ENCODE results near the gene NEMP2. TPM values are rescaled to one million over a fixed set of nuclear protein-coding genes. Genes with fewer than 3 reads are reported as not detected.

NEMP2 gene
- total and polyA plus RNA-seq, 2 of the 4 experiments (the other 2 are of a cell fraction) = 1.1 to 1.3 TPM

DNA sequence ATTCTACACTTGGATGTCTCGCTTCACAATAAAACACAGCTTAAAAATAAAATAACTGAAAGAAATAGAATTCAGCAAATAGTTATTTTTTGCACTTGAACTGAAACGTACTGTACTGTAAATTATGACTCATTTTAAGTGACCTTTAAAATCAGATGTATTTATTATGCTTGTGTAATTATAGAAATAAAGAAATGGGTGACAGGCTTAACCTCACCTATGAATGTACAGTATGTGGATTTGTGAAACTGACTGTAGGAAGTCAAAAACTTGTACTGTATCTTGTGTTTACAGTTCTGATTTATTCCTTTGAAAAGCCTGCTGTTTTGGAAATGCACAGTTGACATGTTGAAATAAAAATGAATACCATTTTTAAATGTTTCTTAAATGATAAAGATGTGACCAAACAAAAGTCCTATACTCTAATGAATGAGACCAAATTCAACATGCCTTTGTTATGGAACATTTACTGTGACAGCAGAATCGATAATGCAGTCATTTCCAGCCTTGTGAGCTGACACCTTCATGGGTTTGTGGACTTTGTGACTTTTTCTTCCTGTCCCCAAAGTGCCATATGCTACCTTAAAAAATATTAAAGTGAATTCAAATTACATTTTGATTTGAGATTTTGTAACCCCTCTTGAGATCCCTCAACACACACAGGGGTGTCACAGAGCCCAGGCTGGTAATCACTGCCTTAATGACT, 32.7 kb downstream of the NEMP2 start:
- Histone ChIP-seq H2BK120ac (ENCODE audit: low read depth, low read length) (peak overlapping the region; percentile 57; the same call in 1 of the 2 replicates), H2BK20ac (ENCODE audit: low read depth, low read length) (peak overlapping the region; percentile 48), H2BK5ac (ENCODE audit: low read depth, low read length, poor library complexity, severe bottlenecking) (peak overlapping the region; percentile 73), H3K4me1 (ENCODE audit: control insufficient read depth, insufficient read depth, low read length) (peaks cover 25% of the 10 kb centered on the region), H3K27ac (ENCODE audit: insufficient read depth, low read length) (peak overlapping the region; percentile 46; the same call in 1 of the 2 replicates), H3K4me2 (ENCODE audit: low read depth, low read length) (peak overlapping the region; percentile 79; the same call in 1 of the 2 replicates), H3K23ac (ENCODE audit: low read depth, low read length) (peak overlapping the region; percentile 31; the same call in 1 of the 2 replicates), H4K91ac (ENCODE audit: insufficient read depth, low read depth, low read length) (peak overlapping the region; percentile 22; the same call in 1 of the 2 replicates), H3K36me3 (ENCODE audit: control insufficient read depth, insufficient read depth, low read length) (peaks cover 6% of the 10 kb centered on the region; the same call in 1 of the 2 replicates), H3K14ac (replicated peaks; ENCODE audit: low read depth, low read length) (peak overlapping the region; percentile 59), H4K8ac (ENCODE audit: low read depth in 2 of 2, low read length in 2 of 2) (peak overlapping the region in 1 of 2 experiments; percentile 17; a peak in 3 of 4 replicates), H2AK9ac (replicated peaks; ENCODE audit: low read depth, low read length, poor library complexity) (no peak overlapping the region), H3K9ac (ENCODE audit: low read depth, low read length) (no peak overlapping the region), H4K5ac (ENCODE audit: low read depth, low read length) (no peak overlapping the region; the same call in 1 of the 2 replicates), H2AFZ (replicated peaks; ENCODE audit: low read length, poor library complexity) (no peak overlapping the region), H3K56ac (ENCODE audit: extremely low read depth, insufficient read depth, low read length) (no peak overlapping the region), H3K4ac (ENCODE audit: low read depth, low read length) (peak overlapping the region; percentile 31; the same call in 1 of the 2 replicates), H3K9me3 (ENCODE audit: control insufficient read depth, insufficient read depth, low read length) (no peaks in the 10 kb centered on the region), H3K4me3 (ENCODE audit: insufficient read depth, low read depth, low read length) (no peak overlapping the region), H2BK15ac (ENCODE audit: low read depth, low read length) (peak overlapping the region; percentile 53; the same call in 1 of the 3 replicates), H3K27me3 (ENCODE audit: control insufficient read depth, insufficient read depth, low read length) (no peaks in the 10 kb centered on the region), H2AK5ac (ENCODE audit: low read depth, low read length) (no peak overlapping the region; the same call in 1 of the 2 replicates), H3K9me1 (ENCODE audit: insufficient read depth, low read length) (peaks cover 9% of the 10 kb centered on the region), H4K20me1 (ENCODE audit: insufficient read depth, low read length) (no peaks in the 10 kb centered on the region), H3K79me1 (ENCODE audit: low read depth in 1 of 2, low read length in 2 of 2) (0 out of 4 replicates have a peak, but pooled peaks cover 0 to 2% of the 10 kb centered on the region in 2 experiments), H3K18ac (ENCODE audit: low read depth, low read length) (peak overlapping the region; percentile 84; the same call in 1 of the 2 replicates)
- intact Hi-C loops (cut with micrococcal nuclease) (no loop called here), in situ Hi-C loops (cut with MboI; ENCODE audit: low sequenced_read_pairs) (loop anchor here (10.0 kb wide), 1 partner anchor 87 kb away; no protein-coding TSS in a partner anchor), dilution Hi-C loops (cut with HindIII; ENCODE audit: low sequenced_read_pairs, unreplicated experiment) (no loop called here)
- ChIA-PET POLR2A (ENCODE audit: unreplicated experiment) (no interaction called here), CTCF (interaction anchor here (1.5 kb wide), 1 partner anchor 24 kb away, joined by 3 read pairs; no protein-coding TSS in a partner anchor)
- DNase-seq (peak; percentile 25), ATAC-seq (ENCODE audit: low read depth) (peak; percentile 61)
- no TSS peak for BruUV-seq (replicated peaks)
- no peak for TF ChIP-seq CHD1 (IDR thresholded peaks at IDR 0.05; ENCODE audit: low read depth, low read length)
- no peak for TF ChIP-seq SMC3 (IDR thresholded peaks at IDR 0.05; ENCODE audit: low read depth, low read length)
- TF ChIP-seq RFX5 (IDR thresholded peaks at IDR 0.05; ENCODE audit: low read depth, low read length) = no peak
- TF ChIP-seq, protein P1, sequence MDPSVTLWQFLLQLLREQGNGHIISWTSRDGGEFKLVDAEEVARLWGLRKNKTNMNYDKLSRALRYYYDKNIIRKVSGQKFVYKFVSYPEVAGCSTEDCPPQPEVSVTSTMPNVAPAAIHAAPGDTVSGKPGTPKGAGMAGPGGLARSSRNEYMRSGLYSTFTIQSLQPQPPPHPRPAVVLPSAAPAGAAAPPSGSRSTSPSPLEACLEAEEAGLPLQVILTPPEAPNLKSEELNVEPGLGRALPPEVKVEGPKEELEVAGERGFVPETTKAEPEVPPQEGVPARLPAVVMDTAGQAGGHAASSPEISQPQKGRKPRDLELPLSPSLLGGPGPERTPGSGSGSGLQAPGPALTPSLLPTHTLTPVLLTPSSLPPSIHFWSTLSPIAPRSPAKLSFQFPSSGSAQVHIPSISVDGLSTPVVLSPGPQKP (IDR thresholded peaks at IDR 0.05; ENCODE audit: borderline replicate concordance, low read depth, low read length) = no peak
- TF ChIP-seq, protein P2, sequence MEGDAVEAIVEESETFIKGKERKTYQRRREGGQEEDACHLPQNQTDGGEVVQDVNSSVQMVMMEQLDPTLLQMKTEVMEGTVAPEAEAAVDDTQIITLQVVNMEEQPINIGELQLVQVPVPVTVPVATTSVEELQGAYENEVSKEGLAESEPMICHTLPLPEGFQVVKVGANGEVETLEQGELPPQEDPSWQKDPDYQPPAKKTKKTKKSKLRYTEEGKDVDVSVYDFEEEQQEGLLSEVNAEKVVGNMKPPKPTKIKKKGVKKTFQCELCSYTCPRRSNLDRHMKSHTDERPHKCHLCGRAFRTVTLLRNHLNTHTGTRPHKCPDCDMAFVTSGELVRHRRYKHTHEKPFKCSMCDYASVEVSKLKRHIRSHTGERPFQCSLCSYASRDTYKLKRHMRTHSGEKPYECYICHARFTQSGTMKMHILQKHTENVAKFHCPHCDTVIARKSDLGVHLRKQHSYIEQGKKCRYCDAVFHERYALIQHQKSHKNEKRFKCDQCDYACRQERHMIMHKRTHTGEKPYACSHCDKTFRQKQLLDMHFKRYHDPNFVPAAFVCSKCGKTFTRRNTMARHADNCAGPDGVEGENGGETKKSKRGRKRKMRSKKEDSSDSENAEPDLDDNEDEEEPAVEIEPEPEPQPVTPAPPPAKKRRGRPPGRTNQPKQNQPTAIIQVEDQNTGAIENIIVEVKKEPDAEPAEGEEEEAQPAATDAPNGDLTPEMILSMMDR (conservative IDR thresholded peaks at IDR 0.05; ENCODE audit: low read depth, low read length) = no peak
- no peak for TF ChIP-seq CEBPB (IDR thresholded peaks at IDR 0.05; ENCODE audit: low read depth, low read length)
- WGBS, 2 experiments (ENCODE audit: extremely low coverage in 2 of 2, insufficient read length in 1 of 2) = no CpG with 5 or more reads among the region's 3 CpGs
